IPS-18c (cell line): Measurements from ENCODE around the gene MED13.
A peak's percentile ranks its signal among the peaks of the same experiment; 100 is the strongest.

Source experiments
- H3K4me3 ChIP-seq: 2 replicates; pipeline ENCODE4 v1.7.0; 2013; ENCODE audit warnings: low read depth, mild to moderate bottlenecking, low read length, moderate library complexity; ENCODE audit not compliant: insufficient read depth
- H3K9me3 ChIP-seq: one replicate; pipeline ENCODE4 v1.6.1; 2013; ENCODE audit warnings: mild to moderate bottlenecking, low read length, moderate library complexity; ENCODE audit not compliant: control insufficient read depth, insufficient read depth

The MED13 gene

DNA sequence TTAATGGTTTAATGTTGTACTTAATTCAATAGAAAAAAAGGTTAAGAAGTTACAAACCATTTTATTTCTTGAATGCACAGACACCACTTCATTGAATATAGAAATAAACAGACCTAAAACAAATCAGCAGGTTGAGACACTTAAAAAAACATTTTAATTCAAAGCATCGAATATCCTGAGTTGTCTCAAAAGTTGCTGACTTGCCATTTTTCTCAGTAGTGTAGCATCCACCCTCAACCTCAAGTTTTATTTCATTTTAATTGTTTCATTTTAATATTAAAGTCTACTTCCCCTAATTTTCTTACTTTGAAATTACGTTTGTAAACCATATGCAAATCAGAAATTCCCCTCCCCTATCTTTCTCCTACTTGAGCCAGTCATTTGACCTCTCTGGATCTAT lies 5.8 kb upstream of the MED13 start:
- no peak overlapping the region for H3K4me3 ChIP-seq
- H3K9me3 ChIP-seq: no peaks in the 10 kb centered on the region

DNA sequence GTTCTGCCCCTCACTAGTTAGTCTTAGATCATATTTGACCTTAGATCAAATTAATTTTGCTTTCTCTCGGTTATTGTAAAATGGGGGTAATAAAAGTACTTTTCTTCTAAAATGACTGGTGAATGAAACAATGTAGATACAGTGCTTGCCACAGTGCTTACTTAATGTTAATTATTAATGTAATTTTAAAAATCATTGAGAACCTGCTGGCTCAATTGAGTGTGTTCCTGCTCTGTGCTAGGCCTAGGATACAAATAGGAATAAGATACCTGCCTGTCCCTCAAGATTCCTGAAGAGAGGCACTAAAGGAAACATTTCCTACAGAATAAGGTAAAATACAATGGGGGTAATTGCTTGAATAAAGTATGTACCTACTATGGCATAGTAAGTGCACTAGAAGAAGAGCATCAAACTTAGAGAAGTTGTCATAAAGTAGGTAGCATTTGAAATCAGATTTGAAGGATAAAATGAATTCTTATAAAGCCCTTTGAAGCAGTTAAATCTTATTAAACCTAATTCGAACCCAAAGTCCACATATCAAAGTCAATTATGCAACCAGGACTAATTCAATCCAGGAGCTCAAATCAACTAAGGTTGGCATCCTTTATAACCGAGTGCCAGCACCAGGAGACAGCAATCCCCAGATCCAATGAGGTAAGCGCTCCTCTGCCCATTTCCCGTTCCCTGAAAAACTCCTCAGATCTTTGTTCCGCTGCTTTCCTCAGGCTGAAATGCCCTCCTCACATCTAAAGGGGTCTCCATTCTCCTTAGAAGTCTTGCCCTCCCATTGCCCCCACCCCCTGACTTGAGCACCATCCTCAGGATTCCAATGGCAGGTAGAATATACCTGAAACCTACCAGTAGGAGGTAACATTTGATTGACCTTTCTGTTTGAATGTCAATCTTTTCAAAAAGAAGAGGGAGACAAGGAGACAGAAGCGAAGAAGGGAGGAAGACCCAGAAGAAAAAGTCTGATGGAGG lies 2.4 kb upstream of the MED13 start:
- Histone ChIP-seq H3K9me3 (no peaks in the 10 kb centered on the region), H3K4me3 (no peak overlapping the region)

DNA sequence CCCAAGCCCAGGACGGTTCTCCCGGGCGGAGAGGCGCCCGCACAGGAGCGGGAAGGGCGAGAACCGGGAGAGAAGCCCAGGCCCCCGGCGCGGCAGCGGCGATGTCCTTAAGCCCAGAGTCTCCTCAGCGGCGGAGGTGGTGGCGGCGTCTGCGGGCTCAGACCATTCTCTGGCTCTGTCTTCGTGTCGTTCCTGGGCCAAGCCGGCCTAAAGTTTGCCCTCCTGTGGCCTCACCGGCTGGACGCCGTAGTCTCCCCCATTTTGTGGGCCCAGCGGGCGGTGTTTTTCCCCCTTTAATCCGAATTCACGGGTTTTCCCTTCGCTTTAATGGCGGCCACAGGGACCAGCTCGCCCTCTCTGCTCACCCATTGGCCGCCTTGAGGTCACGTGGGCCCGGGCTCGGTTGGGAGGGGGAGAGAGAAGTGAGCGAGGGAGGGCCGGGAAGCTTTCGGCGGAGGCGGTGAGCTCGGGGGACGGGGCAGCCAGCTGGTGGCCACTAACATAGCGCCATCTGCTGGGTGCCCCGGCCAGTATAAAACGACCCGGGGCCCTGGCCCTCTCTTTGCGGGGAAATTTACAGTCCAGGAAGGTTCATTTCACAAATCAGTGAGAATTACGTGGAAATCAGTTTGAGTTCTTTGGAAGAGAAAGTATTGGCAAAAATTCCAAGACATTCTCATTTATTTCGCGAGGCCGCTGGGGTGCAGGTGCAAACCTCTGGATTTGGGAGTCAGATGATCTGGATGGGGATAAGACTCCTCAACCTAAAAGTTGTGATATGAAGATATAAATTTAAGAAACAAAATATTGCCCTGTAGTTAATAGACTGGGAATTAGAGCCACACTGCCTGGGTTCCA lies 762 bp upstream of the MED13 start:
- H3K9me3 ChIP-seq: no peaks in the 10 kb centered on the region
- H3K4me3 ChIP-seq: peak overlapping the region; percentile 88

GRCh38 chr17:62064029-62064790 lies 868 bp downstream of the MED13 start:
- H3K4me3 ChIP-seq: peak overlapping the region; percentile 85
- H3K9me3 ChIP-seq: no peaks in the 10 kb centered on the region

DNA sequence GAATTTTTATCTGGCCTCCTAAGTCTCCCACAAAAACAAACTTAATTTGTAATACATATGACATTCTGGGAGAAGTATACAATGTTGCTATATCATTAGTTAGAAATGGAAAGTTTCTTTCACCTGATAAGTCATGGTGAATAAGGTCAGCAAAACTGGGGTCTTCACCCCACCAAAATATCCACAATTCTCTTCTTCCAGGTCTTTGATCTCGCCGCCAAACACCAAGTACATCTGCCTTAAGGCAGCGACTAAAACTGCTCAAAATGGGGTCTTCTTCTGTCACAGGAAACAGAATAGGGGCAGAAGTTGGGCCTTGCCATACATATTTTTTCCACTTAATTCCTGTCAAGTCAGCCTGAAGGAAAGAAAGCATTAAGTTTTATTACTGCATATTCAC lies 2.1 kb downstream of the MED13 start:
- no peak overlapping the region; the same call in 1 of the 2 replicates for H3K4me3 ChIP-seq
- no peaks in the 10 kb centered on the region for H3K9me3 ChIP-seq

GRCh38 chr17:62062302-62062701 lies 2.8 kb downstream of the MED13 start:
- no peaks in the 10 kb centered on the region for H3K9me3 ChIP-seq
- no peak overlapping the region; the same call in 1 of the 2 replicates for H3K4me3 ChIP-seq

DNA sequence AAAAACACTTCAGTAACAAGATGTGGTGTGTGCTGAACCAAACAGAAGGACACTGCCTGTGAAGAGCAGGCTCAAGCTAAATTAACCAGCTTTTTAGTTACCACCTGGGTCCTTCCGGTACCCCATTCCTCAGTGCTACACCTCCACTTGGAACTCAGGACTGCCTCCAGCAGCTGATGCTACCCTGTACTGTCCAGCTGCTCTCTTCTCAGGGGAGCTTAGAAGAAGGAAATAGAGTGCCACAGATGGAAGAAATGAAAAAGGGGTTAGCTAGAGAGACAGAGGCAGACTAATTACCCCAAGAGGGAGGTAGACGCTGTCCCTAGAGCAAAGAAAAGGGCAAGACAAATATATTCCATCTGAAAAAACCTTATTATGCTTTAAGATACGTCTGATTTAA lies 5.7 kb downstream of the MED13 start:
- Histone ChIP-seq H3K4me3 (no peak overlapping the region), H3K9me3 (no peaks in the 10 kb centered on the region)

DNA sequence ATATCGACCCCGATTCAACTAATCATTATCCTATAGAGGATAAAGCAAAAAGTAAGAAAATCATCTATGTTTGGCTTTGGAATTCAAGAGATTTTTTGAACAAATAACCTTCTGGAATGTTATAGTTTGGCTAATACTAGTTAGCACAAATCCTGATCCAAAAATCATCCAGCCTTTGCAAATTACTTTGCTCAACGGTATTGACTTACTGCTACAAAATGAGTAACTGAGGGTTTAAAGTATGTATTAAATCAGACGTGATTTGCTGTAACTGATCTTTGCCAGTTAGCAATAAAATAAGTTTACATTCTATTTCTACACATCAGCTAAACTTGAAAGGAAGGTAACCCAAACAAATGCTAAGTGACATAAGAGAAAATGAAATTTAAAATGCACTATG lies 6.5 kb downstream of the MED13 start:
- no peak overlapping the region for H3K4me3 ChIP-seq

DNA sequence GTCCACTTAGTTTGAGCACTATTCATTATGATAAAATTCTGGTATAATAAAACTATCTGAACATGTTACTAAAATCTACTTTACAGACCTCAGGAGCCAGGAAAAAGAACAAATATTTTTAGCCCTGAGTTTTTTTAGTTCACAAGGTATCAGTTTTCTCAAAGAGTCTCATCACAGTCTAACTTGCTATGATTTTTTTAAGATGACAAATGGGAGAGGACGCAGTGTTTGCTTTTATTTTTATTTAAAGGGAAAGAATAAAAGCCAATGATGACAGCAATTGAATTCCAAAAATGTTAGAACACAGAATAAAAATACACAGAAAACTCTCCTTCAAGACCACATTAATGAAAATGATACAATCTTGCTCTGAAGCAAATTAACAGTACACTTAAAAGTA lies 7.4 kb downstream of the MED13 start:
- H3K9me3 ChIP-seq: no peaks in the 10 kb centered on the region
- H3K4me3 ChIP-seq: no peak overlapping the region

More for the DNA sequence above, 6.5 kb downstream of the MED13 start:
- H3K9me3 ChIP-seq: no peaks in the 10 kb centered on the region

- Histone ChIP-seq H3K9me3 (no peaks in the 10 kb centered on the region), H3K4me3 (no peak overlapping the region)
These were observed 12.2 kb downstream of the MED13 start for GRCh38 chr17:62052765-62053338.

DNA sequence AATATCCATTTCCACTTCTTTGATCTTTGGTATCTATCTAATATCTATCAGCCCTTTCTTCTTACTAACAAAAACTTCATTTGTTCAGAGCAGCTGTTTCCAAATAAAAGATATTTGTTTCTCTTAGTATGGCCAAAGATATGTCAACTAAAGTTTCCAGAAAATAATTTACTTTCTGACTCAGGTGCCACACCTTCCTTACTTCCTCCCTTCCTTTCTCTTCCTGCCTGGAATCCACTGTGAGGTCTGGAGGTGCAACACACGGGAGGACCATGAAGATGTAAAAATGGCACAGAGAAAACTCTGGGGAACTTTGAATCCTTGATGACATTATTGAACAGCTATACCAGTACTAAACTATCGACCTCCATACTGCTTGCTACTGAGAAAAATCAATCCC lies 14.0 kb downstream of the MED13 start:
- Histone ChIP-seq H3K9me3 (no peaks in the 10 kb centered on the region), H3K4me3 (no peak overlapping the region)

GRCh38 chr17:62049299-62049698 lies 15.8 kb downstream of the MED13 start:
- Histone ChIP-seq H3K9me3 (no peaks in the 10 kb centered on the region), H3K4me3 (no peak overlapping the region)

DNA sequence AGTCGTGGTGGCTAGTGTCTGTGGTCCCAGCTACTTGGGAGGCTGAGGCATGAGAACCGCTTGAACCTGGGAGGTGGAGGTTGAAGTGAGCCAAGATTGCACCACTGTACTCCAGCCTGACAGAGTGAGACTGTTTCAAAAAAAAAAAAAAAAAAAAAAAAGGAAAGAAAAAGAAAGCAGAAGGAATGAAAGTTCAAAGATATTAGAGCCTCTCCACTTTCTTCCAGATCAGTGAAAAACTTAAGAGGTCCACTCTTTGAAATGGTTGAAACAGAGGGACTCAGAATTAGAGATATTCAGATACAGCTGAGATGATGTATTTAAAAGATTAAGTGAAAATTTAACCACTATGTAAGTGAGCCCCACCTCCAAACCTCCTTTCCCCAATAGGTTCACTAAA lies 16.8 kb downstream of the MED13 start:
- H3K9me3 ChIP-seq: no peaks in the 10 kb centered on the region
- no peak overlapping the region for H3K4me3 ChIP-seq

- Histone ChIP-seq H3K9me3 (no peaks in the 10 kb centered on the region), H3K4me3 (no peak overlapping the region)
These were observed 19.6 kb downstream of the MED13 start for GRCh38 chr17:62045517-62045916.

DNA sequence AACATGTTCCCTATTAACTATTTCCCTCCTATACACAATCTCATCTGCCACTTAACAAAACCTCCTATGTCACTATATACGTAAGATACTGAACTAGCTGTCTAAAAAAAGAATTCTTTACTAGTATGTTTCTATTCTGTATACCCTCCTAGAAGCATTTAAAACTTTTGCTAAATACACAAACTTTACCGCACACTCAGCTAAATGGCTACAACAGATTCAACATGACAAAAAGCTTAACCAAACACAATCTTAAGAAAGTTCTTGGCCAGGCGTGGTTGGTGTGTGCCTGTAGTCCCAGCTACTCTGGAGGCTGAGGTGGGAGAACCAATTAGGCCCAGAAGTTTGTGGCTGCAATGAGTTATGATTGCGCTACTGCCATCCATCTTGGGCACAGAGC lies 20.0 kb downstream of the MED13 start:
- Histone ChIP-seq H3K4me3 (no peak overlapping the region), H3K9me3 (no peaks in the 10 kb centered on the region)

DNA sequence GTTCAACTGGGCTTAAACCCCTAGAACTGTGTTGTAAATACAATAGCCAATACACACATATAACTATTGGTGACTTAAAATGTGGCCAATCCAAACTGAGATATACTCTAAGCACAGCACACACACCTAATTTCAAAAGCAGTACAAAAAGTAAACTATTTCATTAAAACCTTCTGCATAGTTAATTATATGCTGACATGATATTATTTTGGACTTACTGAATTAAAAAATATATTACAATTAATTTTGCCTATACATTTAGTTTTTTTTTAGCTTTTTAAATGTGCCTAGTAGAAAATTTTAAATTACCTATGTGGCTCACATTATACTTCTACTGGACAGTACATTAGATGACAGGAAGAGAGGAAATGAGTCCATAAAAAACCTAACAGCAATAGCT lies 21.5 kb downstream of the MED13 start:
- Histone ChIP-seq H3K9me3 (no peaks in the 10 kb centered on the region), H3K4me3 (no peak overlapping the region)

DNA sequence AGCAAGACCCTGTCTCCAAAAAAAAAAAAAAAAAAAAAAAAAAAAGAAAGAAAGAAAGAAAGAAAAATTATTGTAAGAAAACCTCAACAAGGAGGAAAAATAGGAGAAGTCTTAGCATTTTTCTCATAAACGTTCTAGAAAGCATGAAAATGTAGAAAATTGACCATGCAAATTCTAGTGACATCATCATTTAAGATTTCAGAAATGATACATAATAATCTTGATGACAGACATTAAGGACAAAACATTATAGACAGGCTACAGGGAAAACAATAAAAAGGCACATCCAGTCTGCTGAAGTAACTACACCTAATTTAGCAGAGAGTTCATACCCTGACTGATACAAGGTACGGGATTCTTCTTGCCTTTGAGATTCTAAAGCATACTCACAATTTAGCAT lies 21.9 kb downstream of the MED13 start:
- Histone ChIP-seq H3K9me3 (no peaks in the 10 kb centered on the region), H3K4me3 (no peak overlapping the region)
